GM10266 (cell line): ENCODE results near the gene TGM5.
"Not testable (repeated sequence)": the region's sequence is repeated elsewhere in the genome, so short reads cannot be mapped to it uniquely, and the experiment has no call there.

Experiments used
- DNase-seq: peaks from one replicate; pipeline ENCODE4 v3.0.0; 2012; ENCODE audit errors: extremely low spot score
- CTCF ChIP-seq: IDR thresholded peaks from 2 replicates; pipeline ENCODE4 v1.5.1; 2012; ENCODE audit warnings: mild to moderate bottlenecking, low read depth; ENCODE audit not compliant: control insufficient read depth, insufficient read depth; ENCODE audit errors: missing control alignments

TGM5 gene

GRCh38 chr15:43275740-43276562 is 9.2 kb upstream of the TGM5 start:
- DNase-seq = no peak
- TF ChIP-seq CTCF = no peak

- no peak for TF ChIP-seq CTCF
- DNase-seq = no peak
Measured at GRCh38 chr15:43274136-43274535, 7.4 kb upstream of the TGM5 start.

- TF ChIP-seq CTCF = no peak
- DNase-seq = no peak
Measured at GRCh38 chr15:43273243-43273642, 6.5 kb upstream of the TGM5 start.

GRCh38 chr15:43271908-43272307 is 5.2 kb upstream of the TGM5 start:
- DNase-seq = not testable (repeated sequence)

- no peak for DNase-seq
- TF ChIP-seq CTCF = no peak
Measured at GRCh38 chr15:43270676-43271306, 4.1 kb upstream of the TGM5 start.

- TF ChIP-seq CTCF = no peak
- no peak for DNase-seq
Measured at GRCh38 chr15:43270113-43270665, 3.5 kb upstream of the TGM5 start.

- DNase-seq = peak; percentile 48
- TF ChIP-seq CTCF = peak; percentile 61
Measured at GRCh38 chr15:43268111-43269105, 1.7 kb upstream of the TGM5 start.
